GM15510 (cell line): ENCODE results near the gene PDE5A.

ENCODE experiments used
- POLR2A ChIP-seq: IDR thresholded peaks from 3 replicates; pipeline ENCODE4 v1.6.1; 2011; ENCODE audit warnings: borderline replicate concordance; ENCODE audit not compliant: insufficient read length; ENCODE audit errors: extremely low read depth

Gene PDE5A

GRCh38 chr4:119615068-119615719 lies 13.4 kb downstream of the PDE5A start:
- TF ChIP-seq POLR2A = no peak

GRCh38 chr4:119604266-119604665 lies 24.3 kb downstream of the PDE5A start:
- no peak for TF ChIP-seq POLR2A

- TF ChIP-seq POLR2A = no peak
Measured at GRCh38 chr4:119602366-119602765, 26.2 kb downstream of the PDE5A start.

GRCh38 chr4:119598521-119598920 lies 30.1 kb downstream of the PDE5A start:
- no peak for TF ChIP-seq POLR2A

- TF ChIP-seq POLR2A = no peak
Measured at GRCh38 chr4:119597377-119597776, 31.2 kb downstream of the PDE5A start.

- TF ChIP-seq POLR2A = no peak
Measured at GRCh38 chr4:119593698-119594097, 34.9 kb downstream of the PDE5A start.

- no peak for TF ChIP-seq POLR2A
Measured at GRCh38 chr4:119592830-119593229, 35.8 kb downstream of the PDE5A start.

GRCh38 chr4:119589165-119589564 lies 39.4 kb downstream of the PDE5A start:
- TF ChIP-seq POLR2A = no peak

GRCh38 chr4:119587796-119588195 lies 40.8 kb downstream of the PDE5A start:
- TF ChIP-seq POLR2A = no peak

GRCh38 chr4:119585771-119586170 lies 42.8 kb downstream of the PDE5A start:
- no peak for TF ChIP-seq POLR2A

- TF ChIP-seq POLR2A = no peak
Measured at GRCh38 chr4:119581190-119581873, 47.3 kb downstream of the PDE5A start.

GRCh38 chr4:119580293-119580692 lies 48.3 kb downstream of the PDE5A start:
- TF ChIP-seq POLR2A = no peak

GRCh38 chr4:119579823-119580222 lies 48.8 kb downstream of the PDE5A start:
- TF ChIP-seq POLR2A = no peak

GRCh38 chr4:119570401-119570800 lies 58.2 kb downstream of the PDE5A start:
- TF ChIP-seq POLR2A = no peak

- TF ChIP-seq POLR2A = no peak
Measured at GRCh38 chr4:119564106-119564505, 64.5 kb downstream of the PDE5A start.

GRCh38 chr4:119559044-119559647 lies 69.5 kb downstream of the PDE5A start:
- TF ChIP-seq POLR2A = no peak

GRCh38 chr4:119550857-119551532 lies 77.6 kb downstream of the PDE5A start:
- TF ChIP-seq POLR2A = no peak

- no peak for TF ChIP-seq POLR2A
Measured at GRCh38 chr4:119549639-119550038, 79.0 kb downstream of the PDE5A start.
